Measurements from ENCODE around the gene ALG3.

DNA sequence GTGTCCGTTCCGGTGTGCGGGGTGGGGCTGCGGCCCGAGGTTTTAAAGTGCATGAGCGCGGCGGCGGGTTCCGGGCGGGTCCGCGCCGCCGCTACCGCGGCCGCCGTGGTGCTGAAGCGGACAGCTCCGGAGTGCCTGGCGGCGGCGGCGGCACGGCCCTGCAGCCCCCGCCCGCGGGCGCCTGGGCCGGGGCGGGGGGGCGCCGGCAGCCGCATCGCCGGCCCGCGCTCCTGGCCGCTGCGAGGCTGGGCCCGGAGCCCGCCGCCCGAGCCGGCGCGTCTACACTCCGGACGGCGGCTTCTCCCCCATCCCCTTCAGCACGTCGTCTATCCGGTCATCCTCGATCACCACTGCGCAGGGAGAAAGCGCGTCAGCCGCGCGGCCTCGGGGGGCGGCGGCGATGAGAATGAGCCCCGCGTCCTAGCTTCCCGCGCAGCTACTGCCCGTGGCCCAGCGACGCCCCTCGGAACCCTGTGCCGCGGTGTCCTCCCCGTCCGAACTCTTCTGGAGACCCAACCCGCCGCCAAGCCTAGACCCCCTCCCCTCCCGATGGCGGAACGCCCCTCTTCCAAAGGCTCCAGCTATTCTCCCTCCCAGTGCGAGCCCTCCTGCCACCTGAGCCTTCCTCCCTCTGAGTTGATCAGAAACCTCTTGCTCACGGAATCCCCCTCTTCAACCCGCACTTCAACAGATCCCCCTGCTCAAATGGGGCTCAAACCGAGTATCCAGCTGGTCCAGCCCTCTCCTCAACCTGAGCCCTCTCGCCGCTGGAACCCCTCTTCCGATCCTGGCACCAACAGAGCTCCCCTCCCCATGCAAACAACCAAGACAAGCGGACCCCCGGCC, 11.3 kb upstream of the ALG3 start:
- TF ChIP-seq POLR2A (IDR thresholded peaks at IDR 0.05), result no peak
- TF ChIP-seq, protein P1, sequence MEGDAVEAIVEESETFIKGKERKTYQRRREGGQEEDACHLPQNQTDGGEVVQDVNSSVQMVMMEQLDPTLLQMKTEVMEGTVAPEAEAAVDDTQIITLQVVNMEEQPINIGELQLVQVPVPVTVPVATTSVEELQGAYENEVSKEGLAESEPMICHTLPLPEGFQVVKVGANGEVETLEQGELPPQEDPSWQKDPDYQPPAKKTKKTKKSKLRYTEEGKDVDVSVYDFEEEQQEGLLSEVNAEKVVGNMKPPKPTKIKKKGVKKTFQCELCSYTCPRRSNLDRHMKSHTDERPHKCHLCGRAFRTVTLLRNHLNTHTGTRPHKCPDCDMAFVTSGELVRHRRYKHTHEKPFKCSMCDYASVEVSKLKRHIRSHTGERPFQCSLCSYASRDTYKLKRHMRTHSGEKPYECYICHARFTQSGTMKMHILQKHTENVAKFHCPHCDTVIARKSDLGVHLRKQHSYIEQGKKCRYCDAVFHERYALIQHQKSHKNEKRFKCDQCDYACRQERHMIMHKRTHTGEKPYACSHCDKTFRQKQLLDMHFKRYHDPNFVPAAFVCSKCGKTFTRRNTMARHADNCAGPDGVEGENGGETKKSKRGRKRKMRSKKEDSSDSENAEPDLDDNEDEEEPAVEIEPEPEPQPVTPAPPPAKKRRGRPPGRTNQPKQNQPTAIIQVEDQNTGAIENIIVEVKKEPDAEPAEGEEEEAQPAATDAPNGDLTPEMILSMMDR (IDR thresholded peaks at IDR 0.05), result no peak

Data from esophagus squamous epithelium (tissue), 4 donors.